NCI-H82 (cell line): Measurements from ENCODE around the gene BACH2.

Experiments
- DNase-seq: peaks from one replicate; lab custom pipeline; 2025; lab: John Stamatoyannopoulos, UW

The BACH2 gene

DNA sequence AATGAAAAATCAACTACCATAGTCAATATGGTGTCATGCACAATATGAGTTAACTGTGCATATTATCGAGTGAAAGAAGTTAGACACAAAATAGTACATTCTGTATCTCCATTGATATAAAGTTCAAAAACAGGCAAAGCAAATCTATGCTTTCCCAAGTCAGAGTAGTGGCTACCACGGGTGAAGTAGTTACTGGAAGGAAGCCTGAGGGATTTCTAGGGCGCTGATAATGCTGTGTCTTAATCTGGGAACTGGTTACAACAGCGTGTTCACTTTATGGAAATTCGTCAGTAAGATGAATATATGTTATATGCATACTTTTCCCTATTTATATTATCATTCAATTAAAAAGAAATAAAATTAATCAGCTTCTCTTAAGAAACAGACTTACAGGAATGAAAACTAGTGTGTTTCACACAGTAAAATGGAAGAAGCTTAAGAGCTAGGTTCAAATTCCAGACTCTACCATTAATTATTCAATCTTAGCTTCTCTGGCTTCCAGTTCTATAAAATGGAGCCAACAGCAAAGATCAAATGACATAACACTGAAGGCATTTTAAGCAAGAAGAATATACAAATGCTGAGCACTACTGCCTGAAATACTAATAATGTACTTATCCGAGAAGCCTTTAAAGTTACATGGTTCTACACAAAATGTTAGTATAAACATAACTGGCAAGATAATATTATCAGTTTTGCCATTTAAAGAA is 19.2 kb downstream of the BACH2 start:
- no peak for DNase-seq

DNA sequence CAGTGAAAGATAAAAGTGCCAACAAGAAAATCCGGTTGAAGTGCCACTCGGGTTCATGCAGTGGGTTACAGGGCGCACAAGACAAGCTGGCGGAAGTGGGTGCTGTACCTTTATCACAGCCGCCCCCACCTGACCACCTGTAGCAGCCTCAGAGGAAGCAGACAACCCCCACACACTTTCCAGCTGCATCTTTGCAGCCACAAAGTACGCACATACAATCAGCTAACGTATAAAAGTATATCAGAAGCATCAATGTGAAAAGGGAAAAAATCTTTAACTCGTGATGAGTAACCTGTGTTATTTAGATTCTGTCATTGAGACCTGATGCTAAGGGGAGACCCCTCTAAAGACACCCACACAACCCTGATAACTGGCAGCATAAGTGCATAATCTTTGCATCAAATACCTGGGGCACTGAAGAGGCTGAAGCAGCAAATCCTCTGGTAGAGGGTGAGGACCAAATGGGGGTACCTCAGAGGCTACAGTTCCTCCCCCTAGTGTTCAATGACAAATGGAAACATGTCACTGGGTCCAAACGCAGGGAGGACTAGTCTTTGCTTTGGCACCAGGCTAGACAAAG is 22.1 kb downstream of the BACH2 start:
- DNase-seq, result no peak

DNA sequence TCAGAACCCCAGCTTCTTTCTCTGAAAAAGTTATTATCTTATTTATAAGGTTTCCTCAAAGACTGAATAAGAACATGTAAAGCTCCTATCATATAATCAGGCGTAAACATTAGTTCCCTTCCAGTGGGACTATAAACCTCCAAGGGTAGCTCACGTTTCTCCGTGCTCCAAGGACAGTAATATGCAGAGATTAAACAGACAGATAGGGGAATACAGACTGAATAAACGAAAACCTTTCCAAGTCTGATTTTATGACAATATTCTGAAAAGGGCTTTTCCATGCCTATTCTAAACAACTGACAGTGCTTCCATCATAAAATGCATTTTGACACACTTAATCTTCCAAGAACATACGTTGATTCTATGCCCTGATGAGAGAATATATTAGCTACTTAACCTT is 22.8 kb downstream of the BACH2 start:
- no peak for DNase-seq

DNA sequence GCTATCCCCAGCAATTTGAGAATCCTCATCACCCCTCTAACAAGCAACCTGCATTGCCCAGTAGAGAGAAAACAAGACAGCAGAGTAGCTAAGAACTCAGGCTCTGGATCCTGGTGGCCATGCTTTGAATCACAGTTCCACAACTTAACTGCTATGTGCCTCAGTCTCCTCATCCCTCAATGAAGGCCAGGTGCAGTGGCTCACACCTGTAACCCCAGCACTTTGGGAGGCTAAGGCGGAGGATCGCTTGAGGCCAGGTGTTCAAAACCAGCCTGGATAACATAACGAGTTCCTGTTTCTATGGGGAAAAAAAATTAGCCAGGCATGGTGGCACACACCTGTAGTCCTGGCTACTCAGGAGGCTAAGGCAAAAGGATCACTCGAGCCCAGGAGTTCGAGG is 23.7 kb downstream of the BACH2 start:
- DNase-seq, result no peak

DNA sequence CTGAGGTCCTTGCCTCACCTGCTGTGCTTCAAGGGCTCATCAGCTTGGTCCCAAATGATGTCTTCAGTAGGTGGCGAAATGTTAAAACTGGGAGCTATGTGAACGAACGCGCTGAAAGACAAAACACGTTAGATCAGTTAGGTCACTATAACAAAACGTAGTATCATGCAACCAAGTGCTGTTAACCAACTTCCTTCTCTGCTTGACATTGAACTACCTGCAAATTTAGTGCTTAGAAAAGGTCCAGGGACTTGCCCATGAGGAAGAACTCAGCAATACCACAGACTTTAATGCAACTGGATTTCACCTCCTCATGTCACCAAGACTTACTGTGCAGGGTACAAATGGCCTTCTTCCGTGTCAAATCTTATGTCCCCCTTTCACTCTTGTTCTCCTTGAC is 24.8 kb downstream of the BACH2 start:
- no peak for DNase-seq

DNA sequence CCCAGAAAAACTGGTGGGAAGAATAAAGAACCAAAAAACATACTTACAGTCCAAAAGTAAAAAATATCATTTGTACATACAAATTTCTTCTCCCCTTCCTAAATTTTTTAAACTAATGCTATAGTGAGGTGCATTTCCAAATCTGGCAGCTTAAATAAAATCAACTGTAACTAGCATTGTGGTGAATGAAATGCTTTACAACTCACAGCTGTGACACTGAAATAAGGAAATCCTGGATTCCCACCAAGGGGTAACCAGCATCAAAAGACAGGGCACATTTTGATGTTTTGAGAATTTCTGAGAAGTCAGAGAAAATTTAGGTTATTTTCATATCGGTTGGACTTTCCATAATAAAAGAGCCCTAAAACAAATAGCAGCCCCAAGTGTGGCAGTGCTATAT is 27.3 kb downstream of the BACH2 start:
- no peak for DNase-seq

DNA sequence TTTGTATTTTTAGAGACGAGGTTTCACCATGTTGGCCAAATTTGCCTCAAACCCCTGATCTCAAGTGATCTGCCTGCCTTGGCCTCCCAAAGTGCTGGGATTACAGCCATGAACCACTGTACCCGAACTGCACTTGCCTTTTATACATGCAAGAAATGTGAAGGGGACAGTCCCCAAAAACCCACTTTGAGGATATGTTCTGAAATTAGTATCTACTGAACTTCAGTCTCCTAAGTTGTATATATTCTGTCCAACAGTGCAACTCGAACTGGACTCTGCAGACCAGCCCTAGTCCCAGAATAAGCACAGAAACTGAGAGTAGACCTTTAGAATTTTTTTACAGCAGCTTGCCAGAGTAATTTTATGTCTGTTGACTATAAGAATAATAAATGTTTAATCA is 28.5 kb downstream of the BACH2 start:
- DNase-seq, result no peak

DNA sequence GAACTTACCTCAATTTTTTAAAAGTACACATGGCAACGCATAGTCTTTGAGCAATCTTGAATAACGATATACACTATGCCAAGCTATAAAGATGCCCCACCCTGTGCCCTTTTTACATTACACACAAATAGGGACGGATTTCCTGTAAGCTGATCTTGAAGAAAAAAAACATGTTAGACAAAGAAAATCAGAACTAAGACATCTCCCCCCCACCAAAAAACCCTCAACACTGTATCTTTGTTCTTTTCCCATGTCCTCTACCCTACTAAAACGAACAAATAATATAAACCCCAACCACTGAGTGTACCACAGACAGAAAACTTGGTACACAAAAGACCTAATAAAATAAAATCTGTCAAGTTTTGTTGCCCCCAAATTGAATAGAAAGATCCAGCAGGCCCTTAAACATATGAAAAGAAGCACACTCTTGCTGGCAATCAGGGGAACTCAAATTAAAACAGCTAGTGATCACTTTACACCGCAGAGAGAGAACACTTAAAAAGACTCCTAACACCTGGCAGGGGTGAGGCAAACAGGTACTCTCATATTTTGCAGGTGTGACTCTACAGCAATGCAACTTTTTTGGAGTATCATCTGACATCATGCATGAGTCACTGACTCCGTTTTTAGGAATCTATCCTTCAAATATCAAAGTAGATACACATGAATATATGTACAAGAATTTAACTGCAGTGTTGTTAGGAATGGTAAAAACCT is 29.6 kb downstream of the BACH2 start:
- no peak for DNase-seq

DNA sequence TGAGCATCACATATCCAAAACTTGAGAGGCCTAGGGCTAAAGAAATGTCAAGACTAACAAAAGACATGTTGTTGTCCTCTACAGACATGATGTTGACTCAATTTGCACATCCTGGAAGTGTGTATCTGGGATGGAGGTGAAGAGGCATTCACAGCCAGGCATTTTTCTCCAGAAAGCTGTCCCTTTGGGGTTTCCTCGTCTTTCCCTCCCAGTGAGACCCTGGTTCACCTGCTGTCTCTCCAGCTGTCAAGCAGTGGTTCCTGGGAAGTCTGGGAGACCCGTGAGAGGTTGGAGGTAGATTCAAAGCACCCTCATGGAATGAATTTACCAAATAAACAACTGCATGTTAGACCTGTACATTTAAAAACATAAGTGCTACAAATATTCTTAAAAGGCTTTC is 32.1 kb downstream of the BACH2 start:
- no peak for DNase-seq

DNA sequence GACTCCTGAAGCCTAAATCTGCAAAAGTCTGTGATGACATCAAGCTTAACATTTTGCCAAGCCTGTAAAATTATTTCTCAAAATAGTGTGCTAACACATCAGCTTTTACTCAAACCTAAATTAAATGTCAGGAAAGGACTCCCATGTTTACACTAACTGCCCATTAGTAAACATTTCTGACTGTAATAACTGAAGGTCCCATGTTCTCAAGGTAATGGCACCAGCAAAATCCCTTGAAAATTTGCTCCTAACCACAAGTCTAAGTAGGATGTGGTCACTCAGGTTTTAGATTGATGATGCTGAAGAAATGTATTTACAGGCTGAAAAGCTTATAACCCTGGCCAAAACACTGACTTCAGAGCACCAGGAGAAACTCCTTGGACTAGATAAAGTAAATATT is 33.0 kb downstream of the BACH2 start:
- DNase-seq, result no peak

DNA sequence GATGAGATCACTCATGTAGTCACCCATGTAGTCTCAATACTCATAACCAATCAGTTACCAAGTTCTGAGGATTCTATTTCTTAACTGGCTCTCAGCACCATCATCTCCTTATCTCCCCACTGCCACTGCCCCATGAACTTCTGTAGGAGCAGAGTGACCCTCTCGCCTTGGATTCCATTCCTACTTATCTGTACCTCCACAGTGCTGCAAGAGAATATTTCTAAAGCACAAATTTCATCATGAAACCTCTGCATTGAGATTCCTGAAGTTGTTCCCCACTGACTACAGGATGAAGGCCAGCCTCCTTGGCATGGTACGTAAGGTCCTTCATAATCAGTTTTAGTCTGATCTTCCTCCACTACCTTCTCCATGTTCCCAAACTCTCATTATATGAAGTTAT is 34.8 kb downstream of the BACH2 start:
- no peak for DNase-seq

DNA sequence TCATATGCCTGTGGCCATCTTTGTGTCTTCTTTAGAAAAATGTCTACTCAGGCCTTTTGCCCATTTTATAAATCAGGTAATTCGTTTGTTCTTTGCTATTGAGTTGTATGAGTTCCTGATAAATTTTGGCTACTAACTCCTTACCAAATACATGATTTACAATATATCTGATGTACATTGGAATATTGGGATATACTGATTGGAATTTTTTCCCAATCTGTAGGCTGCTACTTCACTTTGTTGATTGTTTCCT is 39.2 kb downstream of the BACH2 start:
- no peak for DNase-seq

DNA sequence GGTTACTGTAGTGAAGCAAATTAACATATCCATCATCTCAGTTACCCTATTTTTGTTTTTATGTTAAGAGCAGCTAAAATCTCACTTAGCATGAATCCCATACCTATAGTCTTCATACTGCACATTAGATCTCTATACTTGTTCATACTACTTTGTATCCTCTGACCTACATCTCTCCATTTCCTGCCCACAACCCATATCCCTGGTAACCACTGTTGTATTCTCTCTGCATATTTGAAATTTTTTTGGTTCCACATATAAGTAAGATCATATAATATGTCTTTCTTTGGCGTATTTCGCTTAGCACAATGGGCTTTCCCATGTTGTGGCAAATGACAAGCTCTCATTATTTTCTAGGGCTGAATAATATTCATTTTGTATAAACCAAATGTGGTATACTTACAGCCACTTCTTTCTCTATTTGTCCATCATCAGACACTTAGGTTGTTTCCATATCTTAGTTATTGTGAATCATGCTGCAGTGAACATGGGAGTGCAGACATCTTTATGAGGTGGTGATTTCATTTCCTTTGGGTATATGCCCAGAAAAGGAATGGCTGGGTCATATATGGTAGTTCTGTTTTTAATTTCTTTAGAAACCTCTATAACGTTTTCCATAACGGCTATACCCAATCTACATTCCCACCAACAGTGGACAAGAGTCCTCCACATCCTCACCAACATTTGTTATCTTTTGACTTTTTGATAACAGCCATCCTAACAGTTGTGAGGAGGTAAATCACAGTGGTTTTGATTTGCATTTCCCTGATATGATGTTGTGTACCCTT is 39.8 kb downstream of the BACH2 start:
- no peak for DNase-seq

DNA sequence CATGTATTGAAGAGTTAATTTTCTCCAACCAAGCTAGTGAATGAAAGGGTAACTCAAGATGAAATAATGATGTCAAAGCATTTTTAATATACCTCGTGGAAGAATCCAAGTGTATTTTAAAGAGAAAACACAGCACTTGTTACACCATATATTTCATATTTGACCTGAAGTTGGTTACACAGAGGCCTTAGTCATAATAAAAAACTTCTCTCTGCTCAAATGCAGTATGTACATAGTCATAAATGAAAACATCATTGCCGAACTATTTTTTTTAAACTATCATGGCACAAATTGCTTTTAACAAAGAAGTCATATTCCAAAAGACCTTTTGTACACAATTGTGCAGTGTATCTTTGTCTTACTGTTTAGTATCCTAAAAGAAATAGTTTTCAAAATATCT is 43.0 kb downstream of the BACH2 start:
- DNase-seq, result no peak

DNA sequence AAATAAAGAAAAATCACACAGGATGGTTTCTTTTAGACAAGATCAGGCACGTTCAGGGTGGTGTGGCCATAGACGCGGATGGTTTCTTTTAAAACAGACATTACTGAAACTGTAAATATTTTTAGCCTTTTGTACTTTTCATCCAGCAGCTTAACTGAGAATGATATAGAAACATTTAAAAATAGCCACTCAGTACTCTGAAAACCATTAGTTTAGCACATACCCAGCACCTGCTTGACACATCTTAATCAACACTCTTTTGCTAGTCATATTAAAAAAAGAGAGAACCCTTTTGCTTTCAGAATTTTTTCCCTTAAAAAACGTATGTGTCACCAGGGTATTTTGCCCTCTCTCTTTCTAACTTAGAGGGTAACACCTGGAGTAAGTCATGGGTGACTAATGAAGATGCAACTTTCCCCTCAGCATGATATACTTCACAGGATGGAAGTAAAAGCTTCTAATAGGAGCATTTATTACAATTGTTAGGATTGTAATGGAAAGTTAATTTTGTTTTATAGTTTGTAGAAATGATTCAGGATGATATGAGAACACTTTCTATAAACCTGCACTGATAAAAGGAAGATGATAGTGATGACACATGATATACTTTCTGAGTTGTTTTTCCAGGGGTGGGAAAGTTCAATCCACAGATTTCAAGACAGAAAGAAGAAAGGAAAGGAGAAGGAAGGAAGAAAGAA is 45.2 kb downstream of the BACH2 start:
- no peak for DNase-seq

DNA sequence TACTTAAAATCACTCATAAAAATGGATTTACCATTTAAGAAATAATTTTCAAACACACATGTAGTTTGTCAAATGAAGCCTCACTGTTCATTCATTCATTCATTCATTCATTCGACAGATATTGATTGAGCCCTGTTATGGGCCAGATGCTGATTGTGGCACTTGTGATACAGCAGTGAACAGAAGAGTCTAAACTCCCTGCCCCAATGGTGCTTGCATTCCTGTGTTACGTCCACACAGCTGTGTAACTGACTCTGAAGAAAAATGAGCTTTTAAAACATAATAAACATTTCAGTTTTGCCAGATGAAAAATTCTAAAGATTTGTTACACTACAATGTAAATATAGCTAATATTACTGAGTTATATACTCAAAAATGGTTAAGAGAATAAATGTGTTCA is 46.2 kb downstream of the BACH2 start:
- no peak for DNase-seq

DNA sequence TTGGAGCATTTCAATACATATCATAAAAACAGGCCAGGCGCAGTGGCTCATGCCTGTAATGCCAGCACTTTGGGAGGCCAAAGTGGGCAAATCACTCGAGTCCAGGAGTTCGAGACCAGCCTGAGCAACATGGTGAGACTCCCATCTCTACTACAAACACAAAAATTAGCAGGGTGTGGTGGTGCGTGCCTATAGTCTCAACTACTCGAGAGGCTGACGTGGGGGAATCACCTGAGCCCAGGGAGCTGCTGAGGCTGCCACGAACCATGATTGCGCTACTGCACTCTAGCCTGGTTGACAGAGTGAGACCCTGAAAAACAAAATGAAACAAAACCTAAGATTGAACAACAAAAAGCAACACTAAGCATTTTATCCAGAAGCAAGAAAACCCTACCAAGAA is 47.2 kb downstream of the BACH2 start:
- DNase-seq, result no peak

DNA sequence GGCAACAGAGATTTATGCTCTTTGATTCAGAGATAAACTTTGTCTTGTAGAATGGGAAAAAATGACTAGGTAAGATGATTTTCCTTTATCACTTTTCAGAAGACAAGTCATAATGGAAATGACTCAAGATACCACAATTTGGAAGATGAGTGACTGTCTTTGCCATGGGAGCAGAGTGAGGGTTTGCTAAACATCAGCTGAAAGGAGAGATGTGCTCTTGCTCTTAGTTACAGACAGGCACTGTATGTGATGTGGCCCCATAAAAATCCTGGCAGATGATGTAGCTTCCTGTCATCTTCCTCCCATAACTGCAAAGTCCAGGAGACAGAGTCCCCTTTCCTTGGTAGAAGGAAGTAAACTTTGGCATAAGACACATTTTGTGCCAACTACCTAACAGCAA is 47.6 kb downstream of the BACH2 start:
- DNase-seq, result no peak

DNA sequence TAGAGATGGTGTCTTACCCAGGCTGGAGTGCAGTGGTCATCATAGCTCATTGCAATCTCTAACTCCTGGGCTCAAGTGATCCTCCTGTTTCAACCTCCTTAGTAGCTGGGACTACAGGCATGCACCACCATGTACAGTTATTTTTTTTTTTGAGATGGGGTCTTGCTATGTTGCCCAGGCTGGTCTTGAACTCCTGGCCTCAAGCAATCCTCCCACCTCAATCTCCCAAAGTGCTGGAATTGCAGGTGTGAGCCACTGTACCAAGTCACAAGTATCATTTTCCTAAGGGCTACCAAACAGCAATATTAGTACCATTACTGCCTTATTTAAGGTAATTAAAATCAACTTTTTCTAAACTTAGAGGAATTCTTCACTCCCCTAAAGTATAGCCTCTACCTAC is 49.4 kb downstream of the BACH2 start:
- DNase-seq, result no peak

DNA sequence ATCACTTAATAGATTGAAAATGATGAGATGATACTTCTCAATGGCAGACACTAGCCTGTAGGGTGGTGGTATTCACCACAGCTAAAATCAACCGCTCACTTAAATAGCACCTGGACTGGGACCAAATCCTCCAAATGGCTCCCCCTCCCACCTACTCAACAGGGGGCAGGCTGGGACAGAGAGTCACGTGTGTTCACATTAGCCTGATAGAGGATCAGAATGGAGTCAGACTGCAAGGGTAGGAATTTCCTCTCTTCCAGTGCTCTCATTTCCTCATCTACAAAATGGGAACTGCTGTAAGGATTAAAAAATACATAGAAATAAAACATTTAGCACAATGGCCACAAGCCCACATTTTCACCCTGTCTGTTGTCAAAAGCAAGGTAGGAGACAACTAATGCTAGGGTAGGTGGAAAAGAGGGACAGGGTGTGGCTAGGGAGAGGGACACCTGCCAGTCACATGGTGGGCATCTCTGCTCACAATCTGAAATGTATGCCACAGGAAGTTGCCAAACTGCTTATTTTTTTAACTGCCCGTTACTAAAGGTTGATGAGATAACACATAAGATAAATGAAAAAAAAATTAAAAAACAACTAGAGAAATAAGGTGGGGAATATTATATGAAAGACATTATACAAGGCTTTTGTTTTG is 55.3 kb downstream of the BACH2 start:
- DNase-seq, result peak; percentile 57

DNA sequence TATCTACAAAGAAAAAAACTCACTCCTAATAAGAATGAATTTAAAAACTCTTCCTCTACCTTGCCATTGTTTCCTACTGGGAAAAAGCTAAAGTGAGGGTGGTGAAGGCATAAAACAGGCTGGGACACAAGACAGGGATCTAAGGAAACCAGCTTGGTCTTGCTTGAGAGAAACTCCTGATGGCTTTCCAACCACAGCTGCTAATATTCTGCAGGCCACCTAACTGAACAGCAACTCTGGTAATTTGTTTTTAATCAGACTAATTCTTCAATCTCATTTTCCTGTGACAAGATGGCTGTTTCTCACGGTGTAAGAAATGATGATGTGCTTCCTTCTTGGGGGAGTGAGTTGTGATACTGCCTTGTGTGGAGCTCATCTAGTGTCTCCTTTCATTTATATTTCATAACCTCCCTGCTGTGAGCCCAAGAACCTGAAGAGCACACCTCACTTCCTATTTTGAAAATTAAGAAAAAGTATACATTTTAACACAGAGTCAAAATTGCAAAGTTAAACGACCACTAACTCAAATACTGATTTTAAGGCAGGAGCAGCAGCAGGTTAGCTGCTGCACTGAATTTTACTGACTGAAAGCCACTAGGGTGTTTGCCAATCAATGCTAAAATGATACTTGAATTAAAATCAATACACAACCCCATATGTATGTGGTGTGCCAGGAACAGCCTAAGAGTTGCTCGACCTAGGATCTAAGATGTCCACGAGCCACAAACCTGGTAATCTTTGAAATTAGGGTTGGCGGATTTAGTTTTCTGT is 58.0 kb downstream of the BACH2 start:
- DNase-seq, result peak; percentile 62
